Skeletal muscle satellite cell (primary cell): ENCODE results near the gene GAP43.

Source experiments
- H3K27me3 ChIP-seq: 2 replicates; pipeline ENCODE4 v1.7.0; 2013; ENCODE audit warnings: low read length; ENCODE audit not compliant: control insufficient read depth, insufficient read depth
- H3K36me3 ChIP-seq: 2 replicates; pipeline ENCODE4 v1.7.0; 2013; ENCODE audit warnings: mild to moderate bottlenecking, control low read depth, low read length; ENCODE audit not compliant: insufficient read depth
- H3K4me1 ChIP-seq: 2 replicates; pipeline ENCODE4 v1.7.0; 2013; ENCODE audit warnings: low read length; ENCODE audit not compliant: control insufficient read depth, insufficient read depth
- H3K4me2 ChIP-seq: 2 replicates; pipeline ENCODE4 v1.7.0; 2013; ENCODE audit warnings: mild to moderate bottlenecking, low read length
- H3K4me3 ChIP-seq: 2 replicates; pipeline ENCODE4 v1.7.0; 2013; ENCODE audit warnings: low read length
- H3K9ac ChIP-seq: 2 replicates; pipeline ENCODE4 v1.7.0; 2013; ENCODE audit warnings: mild to moderate bottlenecking, low read depth, low read length, moderate library complexity
- H3K9me3 ChIP-seq: replicated peaks from 2 replicates; pipeline ENCODE4 v1.7.0; 2013; ENCODE audit warnings: mild to moderate bottlenecking, control low read depth, low read length

GAP43 gene

GRCh38 chr3:115630850-115631249 is 7.5 kb downstream of the GAP43 start:
- Histone ChIP-seq H3K36me3 (no peaks in the 10 kb centered on the region), H3K9me3 (no peaks in the 10 kb centered on the region), H3K4me2 (no peak overlapping the region), H3K9ac (no peak overlapping the region), H3K4me1 (peaks cover 6% of the 10 kb centered on the region), H3K4me3 (no peak overlapping the region), H3K27me3 (peaks cover 34% of the 10 kb centered on the region)

- peaks cover 6% of the 10 kb centered on the region for H3K4me1 ChIP-seq
- no peaks in the 10 kb centered on the region for H3K36me3 ChIP-seq
- H3K4me2 ChIP-seq: no peak overlapping the region
- H3K9ac ChIP-seq: no peak overlapping the region
- H3K4me3 ChIP-seq: no peak overlapping the region
- H3K27me3 ChIP-seq: peaks cover 30% of the 10 kb centered on the region
- no peaks in the 10 kb centered on the region for H3K9me3 ChIP-seq
Observed at GRCh38 chr3:115632026-115632425, 8.7 kb downstream of the GAP43 start.

GRCh38 chr3:115633467-115633866 is 10.2 kb downstream of the GAP43 start:
- Histone ChIP-seq H3K4me3 (no peak overlapping the region), H3K36me3 (no peaks in the 10 kb centered on the region), H3K27me3 (peaks cover 18% of the 10 kb centered on the region), H3K4me2 (no peak overlapping the region), H3K9me3 (no peaks in the 10 kb centered on the region), H3K9ac (no peak overlapping the region), H3K4me1 (peaks cover 6% of the 10 kb centered on the region)

GRCh38 chr3:115634052-115634451 is 10.7 kb downstream of the GAP43 start:
- no peaks in the 10 kb centered on the region for H3K9me3 ChIP-seq
- H3K4me3 ChIP-seq: no peak overlapping the region
- H3K4me2 ChIP-seq: no peak overlapping the region
- H3K27me3 ChIP-seq: peaks cover 12% of the 10 kb centered on the region
- H3K9ac ChIP-seq: no peak overlapping the region
- H3K36me3 ChIP-seq: no peaks in the 10 kb centered on the region
- H3K4me1 ChIP-seq: peaks cover 6% of the 10 kb centered on the region

GRCh38 chr3:115635406-115635805 is 12.1 kb downstream of the GAP43 start:
- Histone ChIP-seq H3K27me3 (peaks cover 7% of the 10 kb centered on the region), H3K9ac (no peak overlapping the region), H3K9me3 (no peaks in the 10 kb centered on the region), H3K4me3 (no peak overlapping the region), H3K36me3 (no peaks in the 10 kb centered on the region), H3K4me2 (no peak overlapping the region), H3K4me1 (peaks cover 6% of the 10 kb centered on the region)

- no peaks in the 10 kb centered on the region for H3K36me3 ChIP-seq
- no peak overlapping the region for H3K4me3 ChIP-seq
- H3K4me1 ChIP-seq: peaks cover 6% of the 10 kb centered on the region
- no peaks in the 10 kb centered on the region for H3K9me3 ChIP-seq
- no peak overlapping the region for H3K4me2 ChIP-seq
- peaks cover 2% of the 10 kb centered on the region for H3K27me3 ChIP-seq
- H3K9ac ChIP-seq: no peak overlapping the region
Observed at GRCh38 chr3:115638241-115638640, 14.9 kb downstream of the GAP43 start.

- H3K4me2 ChIP-seq: no peak overlapping the region
- H3K9ac ChIP-seq: no peak overlapping the region
- no peaks in the 10 kb centered on the region for H3K9me3 ChIP-seq
- H3K4me1 ChIP-seq: peaks cover under 1% of the 10 kb centered on the region
- no peaks in the 10 kb centered on the region for H3K36me3 ChIP-seq
- H3K4me3 ChIP-seq: no peak overlapping the region
- H3K27me3 ChIP-seq: no peaks in the 10 kb centered on the region
Observed at GRCh38 chr3:115638991-115639390, 15.7 kb downstream of the GAP43 start.

- Histone ChIP-seq H3K4me3 (no peak overlapping the region), H3K27me3 (no peaks in the 10 kb centered on the region), H3K36me3 (no peaks in the 10 kb centered on the region), H3K9ac (no peak overlapping the region), H3K9me3 (no peaks in the 10 kb centered on the region), H3K4me2 (no peak overlapping the region), H3K4me1 (peaks cover 13% of the 10 kb centered on the region)
Observed at GRCh38 chr3:115644391-115644790, 21.1 kb downstream of the GAP43 start.

- Histone ChIP-seq H3K27me3 (no peaks in the 10 kb centered on the region), H3K36me3 (no peaks in the 10 kb centered on the region), H3K9ac (no peak overlapping the region), H3K4me1 (peaks cover 13% of the 10 kb centered on the region), H3K9me3 (no peaks in the 10 kb centered on the region), H3K4me3 (no peak overlapping the region), H3K4me2 (no peak overlapping the region)
Observed at GRCh38 chr3:115646027-115646690, 22.8 kb downstream of the GAP43 start.

- Histone ChIP-seq H3K9ac (no peak overlapping the region), H3K4me3 (no peak overlapping the region), H3K27me3 (no peaks in the 10 kb centered on the region), H3K4me1 (peaks cover 13% of the 10 kb centered on the region), H3K36me3 (no peaks in the 10 kb centered on the region), H3K4me2 (peak overlapping the region; percentile 42), H3K9me3 (no peaks in the 10 kb centered on the region)
Observed at GRCh38 chr3:115648559-115648958, 25.2 kb downstream of the GAP43 start.

GRCh38 chr3:115651087-115651486 is 27.8 kb downstream of the GAP43 start:
- Histone ChIP-seq H3K4me3 (no peak overlapping the region), H3K9me3 (no peaks in the 10 kb centered on the region), H3K9ac (no peak overlapping the region), H3K4me2 (no peak overlapping the region), H3K27me3 (no peaks in the 10 kb centered on the region), H3K36me3 (no peaks in the 10 kb centered on the region), H3K4me1 (peaks cover 13% of the 10 kb centered on the region)

GRCh38 chr3:115651599-115651998 is 28.3 kb downstream of the GAP43 start:
- H3K36me3 ChIP-seq: no peaks in the 10 kb centered on the region
- H3K9me3 ChIP-seq: no peaks in the 10 kb centered on the region

More at GRCh38 chr3:115651599-115651998, 28.3 kb downstream of the GAP43 start:
- H3K4me2 ChIP-seq: no peak overlapping the region
- peaks cover 13% of the 10 kb centered on the region for H3K4me1 ChIP-seq
- no peak overlapping the region for H3K4me3 ChIP-seq
- no peak overlapping the region for H3K9ac ChIP-seq
- no peaks in the 10 kb centered on the region for H3K27me3 ChIP-seq
